IPS-NIHi7 (cell line): Measurements from ENCODE around the gene PAX5.

ENCODE experiments used
- DNase-seq: peaks from one replicate; pipeline ENCODE4 v3.0.0; 2012; ENCODE audit warnings: mixed read lengths; ENCODE audit errors: extremely low spot score

The PAX5 gene

DNA sequence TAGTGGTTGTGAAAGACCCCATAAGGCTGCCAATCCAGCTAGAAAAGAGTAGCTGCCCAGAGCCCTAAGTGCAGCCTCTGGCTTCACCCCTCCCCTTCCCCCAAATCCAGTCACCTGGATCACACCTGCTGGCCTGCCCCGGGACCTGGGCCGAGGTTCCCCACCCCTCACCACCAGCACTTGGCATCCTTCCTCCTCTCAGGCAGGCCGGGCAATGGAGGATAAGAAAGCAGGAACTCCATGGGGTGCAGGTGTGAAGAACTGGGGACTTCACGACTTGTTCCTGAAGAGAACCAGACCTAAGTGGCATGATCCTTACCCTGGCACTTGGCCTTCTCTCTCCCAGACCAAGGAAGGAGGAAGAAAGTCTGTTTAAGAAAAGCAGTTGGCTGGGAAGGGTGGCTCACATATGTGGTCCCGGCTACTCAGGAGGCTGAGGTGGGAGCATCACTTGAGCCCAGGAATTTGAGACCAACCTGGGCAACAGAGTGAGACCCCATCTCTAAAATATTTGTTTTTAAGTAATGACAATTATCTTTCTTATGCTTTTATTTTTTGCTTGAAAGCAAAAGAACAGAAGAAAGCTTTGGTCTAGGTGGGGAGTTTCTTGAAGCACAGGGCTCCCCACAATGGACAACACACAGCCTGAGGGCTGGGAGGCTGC is 131.1 kb downstream of the PAX5 start:
- no peak for DNase-seq

DNA sequence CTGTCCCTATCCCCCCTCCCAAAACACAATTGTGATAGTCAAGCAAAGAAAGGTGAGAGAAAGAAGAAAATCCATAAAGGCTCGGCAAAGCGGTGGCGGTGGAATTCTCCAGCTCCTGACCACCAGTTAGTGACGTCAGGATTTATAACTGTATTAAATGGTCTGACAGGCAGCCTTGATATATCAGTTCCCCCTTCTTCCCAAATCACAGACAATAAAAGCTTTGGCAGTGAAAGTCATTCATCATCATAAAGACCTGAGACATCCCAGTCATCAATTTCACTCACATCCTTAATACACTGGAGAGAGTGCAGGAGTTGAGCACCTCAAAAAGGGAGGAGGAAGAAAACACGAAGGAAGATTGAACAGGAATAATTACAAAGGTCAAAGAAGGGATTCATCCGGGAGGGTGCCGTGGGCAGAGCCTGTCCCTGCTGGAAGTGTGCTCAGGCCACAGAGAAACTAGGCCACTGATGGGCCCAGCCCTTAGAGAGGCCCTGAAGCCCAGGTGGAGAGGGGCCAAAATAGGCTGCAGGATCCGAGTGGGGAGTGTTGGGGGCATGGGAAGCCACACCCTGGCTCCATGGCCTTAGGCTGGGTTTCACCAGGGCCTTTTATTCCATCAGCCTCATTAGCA is 131.9 kb downstream of the PAX5 start:
- no peak for DNase-seq

- no peak for DNase-seq
These were observed 132.5 kb downstream of the PAX5 start for GRCh38 chr9:36901528-36901927.

- DNase-seq = no peak
These were observed 133.2 kb downstream of the PAX5 start for GRCh38 chr9:36900856-36901220.

GRCh38 chr9:36900136-36900855 is 133.8 kb downstream of the PAX5 start:
- no peak for DNase-seq

- DNase-seq = no peak
These were observed 134.7 kb downstream of the PAX5 start for GRCh38 chr9:36899406-36899805.

GRCh38 chr9:36898431-36899020 is 135.5 kb downstream of the PAX5 start:
- DNase-seq = no peak

DNA sequence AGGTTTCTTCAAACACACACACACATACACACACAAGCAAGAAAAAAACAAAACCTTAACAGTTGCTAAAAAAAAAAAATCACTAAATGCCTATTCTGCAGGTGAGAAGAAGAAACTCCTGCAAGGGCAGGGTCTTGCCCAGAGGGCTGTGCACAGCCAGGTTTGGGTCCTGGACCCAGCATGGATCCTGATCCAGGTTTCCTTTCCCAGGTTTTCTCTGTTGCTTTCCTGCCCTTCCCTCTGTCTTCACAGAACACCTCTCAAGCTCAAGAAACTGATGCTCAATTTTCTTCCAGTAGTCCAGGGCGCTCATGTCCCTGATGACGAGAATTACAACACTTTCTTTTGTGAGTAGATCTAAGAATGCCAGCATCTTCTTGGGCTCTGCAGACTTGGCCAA is 136.6 kb downstream of the PAX5 start:
- DNase-seq = no peak

DNA sequence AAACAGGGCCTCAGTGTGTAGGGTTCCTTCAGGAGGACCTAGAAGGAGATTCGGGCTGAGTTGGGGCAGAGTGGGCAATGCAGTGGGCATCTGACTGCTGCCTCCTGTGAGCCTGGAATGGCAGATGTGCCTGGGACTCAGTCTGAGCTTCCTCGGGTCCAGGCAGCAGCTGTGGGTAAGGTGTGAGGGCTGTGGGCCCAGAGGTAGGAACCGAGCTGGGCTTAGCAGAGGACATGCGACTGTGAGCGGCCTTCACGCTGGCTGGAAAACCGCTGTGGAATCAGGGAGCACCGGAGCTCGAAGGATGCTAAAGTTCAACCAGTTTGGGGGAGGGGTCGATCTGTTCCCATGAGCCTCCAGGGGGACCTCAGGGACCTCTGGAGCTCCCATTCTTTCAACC is 137.0 kb downstream of the PAX5 start:
- no peak for DNase-seq

DNA sequence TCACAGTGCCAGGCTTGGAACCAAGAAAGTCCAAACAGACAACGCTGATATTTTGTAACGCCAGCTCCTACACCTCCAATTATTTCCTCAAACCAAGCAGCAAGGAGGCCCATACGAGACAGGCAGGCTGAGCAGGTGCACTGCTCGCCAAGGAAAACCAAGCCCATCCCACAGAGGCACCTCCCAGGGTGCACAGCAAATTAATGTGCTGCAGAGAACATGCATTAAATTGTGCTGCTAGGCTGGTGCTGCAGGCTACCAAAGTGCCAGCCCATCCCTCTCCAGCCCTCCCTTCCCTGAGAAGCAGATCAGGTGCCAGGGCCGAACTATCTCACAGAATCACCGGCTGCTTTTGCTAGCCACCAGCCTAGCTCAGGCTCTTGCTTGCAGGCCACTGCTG is 137.8 kb downstream of the PAX5 start:
- no peak for DNase-seq

GRCh38 chr9:36895744-36896260 is 138.3 kb downstream of the PAX5 start:
- DNase-seq = no peak

DNA sequence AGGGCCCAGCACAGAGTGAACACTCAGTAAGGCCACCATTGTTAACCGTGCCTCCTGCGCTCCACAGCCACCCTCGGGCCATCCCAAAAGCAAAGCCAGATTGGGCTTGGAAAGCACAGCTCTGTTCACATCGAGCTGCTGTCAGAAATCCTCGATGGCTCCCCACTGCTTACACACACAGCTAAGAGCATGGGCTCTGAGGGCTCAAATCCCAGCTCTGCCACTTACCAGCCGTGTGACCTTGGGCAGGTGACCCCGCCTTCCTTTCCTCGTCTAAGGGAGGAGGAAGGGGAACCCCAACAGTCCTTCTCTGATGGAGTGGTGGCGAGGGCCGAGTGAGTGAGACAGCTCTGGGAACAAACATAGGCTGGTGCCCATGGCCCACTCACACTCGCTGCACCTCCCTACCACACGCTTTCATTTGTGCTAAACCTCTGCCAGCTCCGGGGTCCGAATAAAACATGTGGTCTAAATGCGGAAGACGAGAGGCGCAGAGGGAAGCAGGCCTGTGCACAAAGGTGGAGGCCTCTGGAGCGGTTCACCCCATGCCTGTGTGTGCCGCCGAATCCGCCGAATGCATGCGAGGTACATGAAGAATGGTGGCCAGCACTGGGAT is 139.3 kb downstream of the PAX5 start:
- no peak for DNase-seq

DNA sequence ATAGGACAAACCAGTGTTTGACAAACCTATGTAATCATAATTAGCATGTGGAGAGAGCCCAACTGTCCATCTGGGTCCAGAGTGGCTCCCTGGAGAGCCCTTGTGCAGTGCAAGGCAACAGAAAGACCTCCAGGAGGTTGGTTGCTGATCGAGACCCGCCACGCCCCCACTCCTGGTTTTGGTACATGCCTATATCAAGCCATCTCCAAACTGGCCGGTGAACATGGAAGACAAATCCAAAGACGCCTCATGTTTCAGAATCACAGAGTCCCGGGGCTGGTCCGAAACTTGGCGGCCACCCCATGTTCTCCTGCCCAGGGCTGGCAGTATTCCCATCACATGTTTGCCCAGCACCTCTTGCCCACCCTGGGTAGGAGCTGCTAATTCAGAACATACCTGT is 140.2 kb downstream of the PAX5 start:
- no peak for DNase-seq

DNA sequence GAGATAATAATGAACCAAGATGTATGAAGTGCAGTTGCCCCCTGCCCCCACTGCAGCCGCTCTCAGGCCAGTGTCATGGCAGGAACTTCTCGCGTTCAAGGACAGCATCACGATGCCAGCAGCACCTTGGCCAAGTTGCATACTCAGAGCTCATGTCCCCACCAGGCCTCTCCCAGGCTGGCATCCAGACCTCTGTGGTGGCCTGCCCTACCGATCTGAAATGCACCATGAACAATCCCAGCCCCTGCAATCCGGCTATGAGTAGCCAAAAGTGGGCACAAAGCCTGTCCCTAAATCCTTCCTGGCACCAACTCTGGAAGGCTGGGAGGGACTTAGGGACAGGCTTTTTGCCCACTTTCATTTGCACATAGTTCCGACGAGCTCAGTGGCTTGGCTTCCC is 140.9 kb downstream of the PAX5 start:
- DNase-seq = no peak

DNA sequence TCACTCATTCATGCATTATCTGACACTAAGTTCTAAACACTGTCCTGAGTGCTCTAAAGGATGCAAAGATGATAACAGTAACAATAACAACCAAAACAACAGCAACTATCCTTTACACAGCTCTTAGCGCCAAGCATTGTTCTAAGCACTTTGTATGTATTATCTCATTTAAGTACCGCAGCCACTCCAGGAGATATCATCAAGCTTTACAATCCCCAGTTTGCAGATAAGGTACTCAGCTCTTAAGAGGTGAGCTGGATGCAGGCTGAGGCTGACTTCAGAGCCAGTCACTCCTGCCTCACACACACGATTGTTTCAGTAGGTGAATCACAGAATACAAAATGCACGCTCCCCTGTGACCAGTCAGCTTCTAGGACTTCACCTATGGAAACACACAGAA is 141.8 kb downstream of the PAX5 start:
- no peak for DNase-seq

DNA sequence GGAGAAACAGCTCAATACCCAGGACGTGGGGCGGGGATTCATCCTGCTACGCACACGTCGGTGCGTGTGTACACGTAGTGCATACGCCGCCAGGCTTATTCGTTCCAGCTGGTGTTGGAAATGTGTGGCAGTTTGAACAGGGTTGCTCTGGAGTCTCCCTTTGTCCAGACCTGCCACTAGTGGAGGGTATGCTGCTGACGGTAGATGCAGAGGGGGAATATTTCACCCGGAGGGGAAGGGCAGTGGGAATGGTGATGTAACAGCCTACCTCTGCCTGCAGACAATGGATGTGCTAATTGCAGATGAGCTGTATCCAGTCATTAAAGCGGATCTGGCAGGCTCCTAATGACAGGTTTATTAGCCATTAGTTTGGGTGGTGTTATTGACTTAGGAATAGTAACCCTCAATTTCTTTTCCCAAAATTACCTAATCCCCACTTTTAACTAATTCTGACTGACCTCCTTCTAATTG is 142.7 kb downstream of the PAX5 start:
- DNase-seq = no peak

- no peak for DNase-seq
These were observed 144.2 kb downstream of the PAX5 start for GRCh38 chr9:36889844-36890243.

DNA sequence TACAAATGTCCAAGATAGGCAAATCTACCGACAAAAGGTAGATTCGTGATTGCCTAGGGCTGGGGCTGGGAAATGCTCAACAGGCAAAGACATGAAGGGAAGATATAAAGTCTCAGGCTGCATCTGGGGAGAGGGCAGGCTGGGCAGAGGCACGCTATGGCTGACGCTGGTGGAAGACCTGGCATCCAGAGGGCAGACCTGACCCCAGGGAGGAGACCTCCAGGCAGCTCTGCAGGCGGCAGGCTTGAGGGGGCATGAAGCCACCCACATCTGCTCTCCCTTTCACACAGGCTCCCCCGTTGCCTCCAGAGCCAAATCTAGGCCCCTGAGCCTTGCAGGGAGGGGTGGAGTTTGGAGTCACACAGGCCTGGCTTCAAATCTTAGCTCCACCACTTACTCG is 145.5 kb downstream of the PAX5 start:
- DNase-seq = no peak

DNA sequence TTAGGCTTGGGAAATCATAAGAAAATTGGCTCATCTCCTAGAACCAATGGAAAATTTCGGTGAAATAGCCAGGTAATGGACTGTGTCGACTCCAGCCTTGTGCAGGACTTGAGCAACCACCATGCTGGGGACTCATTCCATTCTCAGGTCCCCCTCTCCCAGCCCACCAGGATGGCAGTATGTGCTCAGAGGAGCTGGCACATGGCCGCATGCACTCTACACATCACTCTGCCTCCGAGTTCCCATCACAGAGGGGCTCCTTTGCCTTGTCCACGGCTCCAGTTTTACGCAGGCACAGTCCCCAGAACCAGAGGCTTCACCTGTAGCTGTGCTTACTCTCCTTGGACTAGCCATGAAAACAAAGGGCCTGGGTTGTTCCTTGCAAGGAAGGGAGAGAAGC is 149.3 kb downstream of the PAX5 start:
- DNase-seq = no peak

DNA sequence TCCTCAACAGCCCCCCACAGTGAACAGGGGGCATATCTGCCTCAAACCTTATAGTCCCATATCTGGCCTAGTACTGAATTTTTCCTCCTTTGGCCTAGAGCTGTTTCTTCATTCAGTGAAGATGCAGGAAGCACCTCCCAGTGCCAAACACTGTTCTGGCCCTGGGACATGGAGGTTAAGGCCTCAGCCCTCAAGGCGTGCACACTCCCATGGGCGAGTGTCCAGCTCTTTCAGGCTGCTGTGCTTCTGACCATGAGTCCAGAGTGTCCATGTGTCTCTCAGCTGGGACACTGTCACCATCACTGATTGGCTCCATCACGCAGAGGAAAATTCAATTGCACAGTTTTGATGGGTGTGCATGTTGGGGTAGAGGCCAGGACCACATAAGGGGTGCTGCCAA is 151.5 kb downstream of the PAX5 start:
- DNase-seq = no peak

DNA sequence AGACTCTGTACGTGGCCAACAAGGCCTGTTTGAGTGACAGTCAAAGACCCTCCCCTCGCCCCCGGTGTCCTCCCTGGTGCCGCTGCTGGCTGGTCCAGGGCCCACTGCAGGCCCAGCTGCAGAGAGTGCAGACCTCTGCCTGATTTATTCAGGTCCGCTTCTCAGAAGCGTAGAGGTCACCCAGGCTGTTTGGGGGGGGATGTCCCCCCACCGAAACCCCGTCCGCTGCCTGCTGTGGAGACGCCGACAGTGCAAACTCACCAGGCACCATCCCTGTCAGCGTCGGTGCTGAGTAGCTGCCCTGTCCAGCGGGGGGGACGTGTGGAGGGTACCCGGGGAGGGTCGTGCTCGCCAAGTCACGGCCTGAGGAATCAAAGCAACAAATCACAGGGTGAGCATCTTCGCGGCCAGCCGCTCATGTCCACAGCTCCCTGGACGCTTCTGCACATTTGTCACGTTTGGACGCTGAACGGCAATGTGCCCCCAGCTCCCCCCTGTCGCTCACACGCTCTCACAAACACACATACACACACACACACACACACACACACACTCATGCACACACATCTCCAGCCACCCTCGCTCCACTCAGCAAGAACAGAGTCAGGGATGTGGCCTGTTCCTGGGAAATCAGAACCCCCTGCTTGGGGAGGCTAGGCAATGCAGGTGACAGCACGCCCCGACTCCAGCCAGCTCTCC is 152.2 kb downstream of the PAX5 start:
- DNase-seq = no peak

DNA sequence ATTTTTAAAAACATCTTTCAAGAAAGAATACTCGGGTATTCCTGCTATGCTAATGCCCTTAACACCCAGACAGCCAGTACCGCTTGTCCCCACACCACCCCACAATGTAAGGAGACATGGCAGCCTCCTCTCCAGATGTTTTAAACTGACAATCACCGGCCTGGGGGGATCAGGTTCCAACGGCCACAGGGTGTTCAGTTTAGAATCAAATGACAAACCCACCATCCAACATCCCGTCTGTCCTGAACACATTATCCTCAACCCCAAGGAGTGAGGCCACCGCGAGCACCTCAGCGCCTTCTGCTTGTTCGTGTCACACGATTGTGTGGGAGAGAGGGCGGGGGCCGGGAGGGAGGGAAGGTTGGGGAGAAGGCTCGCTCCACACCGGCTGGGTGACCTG is 152.8 kb downstream of the PAX5 start:
- DNase-seq = no peak
